ENCODE measurements around the gene THRB. TPM values are rescaled to one million over a fixed set of nuclear protein-coding genes. Genes with fewer than 3 reads are reported as not detected.

THRB gene
- total and polyA plus RNA-seq, 11 donors, result 4.8 to 28.5 (median 21.0) TPM

GRCh38 chr3:24145981-24146822 is 348.4 kb downstream of the THRB start:
- ATAC-seq (peak; percentile 45 to 83 (median 74)), DNase-seq (no peak)
- H3K27ac ChIP-seq, result peak overlapping the region in 10 of 12 donors; percentile 38 to 76 (median 63)
- peaks cover 0 to 23% (median 10%) of the 10 kb centered on the region in 12 donors for H3K4me1 ChIP-seq
- H3K9me3 ChIP-seq, result no peaks in the 10 kb centered on the region
- H3K27me3 ChIP-seq, result no peaks in the 10 kb centered on the region
- 53 to 62% (median 54%) methylated on average over 11 of the region's 11 CpGs for WGBS, 4 donors
- TF ChIP-seq POLR2A (IDR thresholded peaks at IDR 0.05) (no peak), CTCF (IDR thresholded peaks at IDR 0.05) (no peak)
- H3K4me3 ChIP-seq, result no peak overlapping the region
- H3K36me3 ChIP-seq, result peaks cover 0 to 23% (median 9%) of the 10 kb centered on the region in 9 donors
- intact Hi-C loops (cut with DNase I), result no loop called here

- TF ChIP-seq CTCF (IDR thresholded peaks at IDR 0.05) (no peak), POLR2A (IDR thresholded peaks at IDR 0.05) (no peak)
- no peaks in the 10 kb centered on the region for H3K27me3 ChIP-seq
- DNase-seq (no peak), ATAC-seq (no peak)
- peak overlapping the region in 9 of 12 donors; percentile 44 to 76 (median 65) for H3K27ac ChIP-seq
- peaks cover 0 to 21% (median 10%) of the 10 kb centered on the region in 12 donors for H3K4me1 ChIP-seq
- peaks cover 0 to 25% (median 9%) of the 10 kb centered on the region in 9 donors for H3K36me3 ChIP-seq
- no peaks in the 10 kb centered on the region for H3K9me3 ChIP-seq
- intact Hi-C loops (cut with DNase I), result no loop called here
- H3K4me3 ChIP-seq, result no peak overlapping the region
Measured at GRCh38 chr3:24145481-24145880, 349.2 kb downstream of the THRB start.

GRCh38 chr3:24142127-24142526 is 352.5 kb downstream of the THRB start:
- Histone ChIP-seq H3K27me3 (no peaks in the 10 kb centered on the region), H3K9me3 (no peaks in the 10 kb centered on the region), H3K27ac (peak overlapping the region in 1 of 12 donors; percentile 50), H3K36me3 (peaks cover 0 to 25% (median 9%) of the 10 kb centered on the region in 9 donors), H3K4me1 (peaks cover 0 to 45% (median 17%) of the 10 kb centered on the region in 12 donors), H3K4me3 (no peak overlapping the region)
- no peak for ATAC-seq
- TF ChIP-seq CTCF (IDR thresholded peaks at IDR 0.05) (no peak), POLR2A (IDR thresholded peaks at IDR 0.05) (no peak)
- whole genome bisulfite sequencing, 4 donors, result 91 to 100% (median 95%) methylated on average over 1 of the region's 1 CpG
- intact Hi-C loops (cut with DNase I), result no loop called here
- DNase-seq, result no peak

GRCh38 chr3:24141548-24141947 is 353.1 kb downstream of the THRB start:
- ATAC-seq, result no peak
- Histone ChIP-seq H3K27me3 (no peaks in the 10 kb centered on the region), H3K36me3 (peaks cover 0 to 25% (median 9%) of the 10 kb centered on the region in 9 donors), H3K9me3 (no peaks in the 10 kb centered on the region), H3K27ac (peak overlapping the region in 1 of 12 donors; percentile 50), H3K4me1 (peaks cover 0 to 47% (median 17%) of the 10 kb centered on the region in 12 donors), H3K4me3 (no peak overlapping the region)
- no peak for TF ChIP-seq CTCF (IDR thresholded peaks at IDR 0.05)
- TF ChIP-seq POLR2A (IDR thresholded peaks at IDR 0.05), result no peak
- intact Hi-C loops (cut with DNase I), result no loop called here
- WGBS, 4 donors, result 84 to 95% (median 86%) methylated on average over 2 of the region's 2 CpGs
- DNase-seq, result no peak

All from heart left ventricle (tissue), 16 donors.